ENCODE data around the gene CLDN3.
"Not testable (repeated sequence)": the region's sequence is repeated elsewhere in the genome, so short reads cannot be mapped to it uniquely, and the experiment has no call there.

The CLDN3 gene, protein sequence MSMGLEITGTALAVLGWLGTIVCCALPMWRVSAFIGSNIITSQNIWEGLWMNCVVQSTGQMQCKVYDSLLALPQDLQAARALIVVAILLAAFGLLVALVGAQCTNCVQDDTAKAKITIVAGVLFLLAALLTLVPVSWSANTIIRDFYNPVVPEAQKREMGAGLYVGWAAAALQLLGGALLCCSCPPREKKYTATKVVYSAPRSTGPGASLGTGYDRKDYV

DNA sequence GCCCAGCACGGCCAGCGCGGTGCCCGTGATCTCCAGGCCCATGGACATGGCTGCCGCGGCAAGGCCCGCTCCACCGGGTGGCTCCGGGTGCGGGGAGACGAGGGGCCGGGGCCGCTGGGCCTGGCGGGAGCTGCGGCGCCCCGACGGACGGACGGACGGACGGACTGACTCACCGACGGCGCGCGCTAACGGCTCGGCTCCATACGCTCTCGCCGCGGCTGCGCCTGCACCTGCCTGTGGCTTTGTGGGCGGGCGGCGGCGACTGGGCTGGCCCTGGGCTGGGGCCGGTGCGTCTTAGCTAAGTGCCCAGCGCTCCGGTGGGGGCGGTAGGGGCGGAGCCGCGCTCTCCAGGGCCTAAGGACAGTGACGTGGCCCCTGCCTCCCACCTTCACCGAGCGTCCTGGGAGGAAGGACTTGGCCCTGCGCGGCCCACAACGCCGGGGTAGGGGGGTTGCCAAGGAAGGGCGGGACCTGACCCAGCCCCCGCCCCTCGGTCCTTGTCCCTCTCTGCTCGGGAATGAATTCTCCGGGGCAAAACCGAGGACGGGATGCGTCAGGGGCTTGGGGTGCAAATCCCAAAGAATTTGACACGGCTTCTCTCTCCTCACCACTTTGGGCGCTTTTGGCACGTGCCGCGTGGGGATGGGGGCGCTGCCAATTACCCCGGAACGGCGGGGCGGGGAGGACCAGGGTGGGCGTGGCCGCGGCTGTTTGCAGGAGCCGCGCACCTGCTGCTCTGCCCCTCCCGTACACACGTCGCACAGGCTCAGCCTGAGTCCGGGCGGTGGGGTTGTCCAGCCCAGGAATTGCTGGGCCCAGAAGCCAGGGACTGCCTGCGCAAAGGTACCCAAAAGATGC lies at the start of gene CLDN3:
TSS of gene CLDN3 (minus strand) at position 269 of the 858 bp plus-strand sequence. CDS start at position 48, 221 bp downstream.
- peak in 1 of 2 donors; percentile 4 for DNase-seq (ENCODE audit: low read depth in 1 of 2, low spot score in 1 of 2)

DNA sequence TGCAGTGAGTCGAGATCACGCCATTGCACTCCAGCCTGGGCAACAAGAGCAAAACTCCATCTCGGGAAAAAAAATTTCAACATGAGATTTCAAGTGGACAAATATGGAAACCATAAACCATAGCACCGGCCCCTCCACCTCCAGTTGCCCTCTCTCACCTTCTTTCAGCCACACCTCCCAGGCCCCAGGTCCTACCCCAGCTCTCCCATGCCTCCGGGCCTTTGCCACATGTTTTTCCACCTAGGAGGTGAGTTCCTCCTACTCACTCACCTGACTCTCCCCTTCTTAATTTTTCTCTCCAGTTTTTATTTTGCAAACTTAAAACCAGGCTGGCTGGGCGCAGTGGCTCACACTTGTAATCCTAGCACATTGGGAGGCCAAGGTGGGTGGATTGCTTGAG lies 47.1 kb upstream of the CLDN3 start:
- no peak for DNase-seq (ENCODE audit: low read depth in 1 of 2, low spot score in 1 of 2)

DNA sequence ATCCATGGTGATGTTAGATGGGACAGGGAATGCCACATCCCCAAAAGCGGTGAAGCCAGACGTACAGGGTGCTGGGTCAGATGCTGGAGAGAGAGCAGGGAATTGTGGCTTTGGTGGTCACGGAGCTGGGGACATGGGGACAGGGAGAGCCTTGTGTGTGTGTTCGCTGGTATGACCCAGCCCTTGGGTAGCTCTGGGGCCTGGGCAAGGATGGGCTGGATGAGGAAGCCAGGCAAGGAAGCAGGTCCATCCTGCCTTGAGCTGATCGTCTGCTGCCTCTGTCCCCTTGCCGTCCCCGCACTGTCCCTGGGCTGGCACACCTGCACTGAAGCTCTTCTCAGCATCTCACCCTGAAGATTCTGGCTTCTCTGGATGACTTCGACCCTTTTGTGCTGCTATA lies 45.4 kb upstream of the CLDN3 start:
- DNase-seq (ENCODE audit: low read depth in 1 of 2, low spot score in 1 of 2) = no peak

DNA sequence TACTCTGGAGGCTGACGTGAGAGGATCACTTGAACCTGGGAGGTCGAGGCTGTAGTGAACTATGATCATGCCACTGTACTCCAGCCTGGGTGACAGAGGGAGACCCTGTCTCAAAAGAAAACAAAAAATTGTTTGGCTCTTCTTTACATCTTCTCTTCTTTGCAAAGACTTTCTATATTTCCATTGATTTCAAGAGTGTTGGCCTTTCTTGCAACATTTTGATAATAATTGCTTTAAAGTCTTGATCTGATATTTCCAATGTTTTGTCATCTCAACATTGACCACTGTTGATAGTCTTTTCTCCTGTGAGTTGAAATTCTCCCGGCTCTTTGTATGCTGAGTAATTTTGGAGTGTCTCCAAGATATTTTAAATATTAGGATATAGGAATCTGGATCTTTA lies 42.9 kb upstream of the CLDN3 start:
- no peak for DNase-seq (ENCODE audit: low read depth in 1 of 2, low spot score in 1 of 2)

DNA sequence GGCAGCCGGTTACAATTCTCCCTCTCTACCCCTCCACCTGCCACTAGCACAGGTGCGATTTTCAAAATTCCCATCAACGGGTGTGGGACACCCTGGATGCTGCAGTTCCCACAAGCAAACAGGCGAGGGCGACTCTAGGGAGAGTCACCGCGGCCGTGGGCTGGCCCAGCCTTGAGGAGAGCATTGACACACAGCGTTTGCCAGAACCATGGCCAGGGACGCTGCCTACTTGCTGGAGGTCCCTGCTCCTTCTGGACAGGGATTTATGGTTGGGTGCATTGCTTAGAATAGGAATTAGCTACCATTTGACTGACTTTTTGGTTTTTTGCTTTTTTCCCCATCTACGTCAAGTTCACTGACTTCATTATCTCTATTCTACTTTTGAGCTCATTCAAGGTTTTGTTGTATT lies 41.7 kb upstream of the CLDN3 start:
- DNase-seq (ENCODE audit: low read depth in 1 of 2, low spot score in 1 of 2) = peak; percentile 30 to 36

DNA sequence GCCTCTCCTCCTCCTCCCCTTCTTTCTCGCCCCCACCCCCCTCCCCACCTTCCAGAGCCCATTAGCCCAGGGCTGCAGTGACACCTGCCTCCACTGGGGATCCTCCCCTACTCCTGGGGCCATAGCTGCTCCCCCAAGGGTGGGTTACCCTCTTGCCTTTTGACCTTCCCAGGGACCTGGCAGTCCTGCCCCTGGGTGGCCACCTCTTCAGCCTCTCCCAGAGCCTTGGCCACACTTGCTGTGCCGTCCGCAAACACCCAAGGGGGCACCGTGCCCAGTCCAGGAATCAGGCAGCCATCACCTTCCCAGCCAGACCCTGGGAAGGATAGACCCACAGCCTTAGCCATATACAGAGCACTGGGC lies 40.9 kb upstream of the CLDN3 start:
- no peak for DNase-seq (ENCODE audit: low read depth in 1 of 2, low spot score in 1 of 2)

DNA sequence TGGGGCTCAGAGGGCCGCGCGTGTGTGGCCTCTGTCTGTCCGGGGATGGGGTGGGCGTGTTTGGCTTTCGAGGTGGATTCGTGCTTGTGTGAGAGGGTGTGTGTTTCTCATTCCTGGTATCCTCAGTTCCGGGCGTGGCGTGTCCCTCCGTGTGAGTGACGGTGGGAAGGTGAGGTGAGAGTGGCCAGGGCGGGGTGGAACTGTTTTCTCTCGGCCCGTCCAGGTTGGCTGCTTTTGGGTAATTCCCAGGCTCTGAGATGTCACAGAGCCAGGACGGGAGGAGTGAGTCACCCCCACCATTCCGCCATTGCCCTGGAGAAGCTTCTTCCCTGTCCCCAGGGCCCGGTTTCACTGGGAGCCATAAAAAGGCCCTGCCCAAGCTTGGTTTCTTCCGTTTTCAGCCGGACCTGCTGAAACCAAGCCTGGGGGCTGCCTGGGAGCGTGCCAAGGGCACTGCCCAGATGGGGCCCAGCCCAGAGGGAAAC lies 39.4 kb upstream of the CLDN3 start:
- DNase-seq (ENCODE audit: low read depth in 1 of 2, low spot score in 1 of 2) = no peak

DNA sequence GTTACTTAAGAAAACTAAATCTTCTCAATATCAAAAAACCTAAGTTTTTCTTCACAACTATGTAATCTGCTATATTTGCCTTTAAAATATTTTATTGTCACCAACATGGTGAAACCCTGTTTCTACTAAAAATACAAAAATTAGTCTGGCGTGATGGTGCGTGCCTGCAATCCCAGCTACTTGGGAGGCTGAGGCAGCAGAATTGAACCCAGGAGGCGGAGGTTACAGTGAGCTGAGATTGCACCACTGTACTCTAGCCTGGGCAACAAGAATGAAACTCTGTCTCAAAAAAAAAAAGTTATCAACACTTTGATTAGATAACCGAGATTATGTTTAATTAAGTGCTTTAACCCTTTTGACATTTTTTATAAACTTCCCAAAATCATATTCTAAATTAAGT lies 32.4 kb upstream of the CLDN3 start:
- DNase-seq (ENCODE audit: low read depth in 1 of 2, low spot score in 1 of 2) = no peak

DNA sequence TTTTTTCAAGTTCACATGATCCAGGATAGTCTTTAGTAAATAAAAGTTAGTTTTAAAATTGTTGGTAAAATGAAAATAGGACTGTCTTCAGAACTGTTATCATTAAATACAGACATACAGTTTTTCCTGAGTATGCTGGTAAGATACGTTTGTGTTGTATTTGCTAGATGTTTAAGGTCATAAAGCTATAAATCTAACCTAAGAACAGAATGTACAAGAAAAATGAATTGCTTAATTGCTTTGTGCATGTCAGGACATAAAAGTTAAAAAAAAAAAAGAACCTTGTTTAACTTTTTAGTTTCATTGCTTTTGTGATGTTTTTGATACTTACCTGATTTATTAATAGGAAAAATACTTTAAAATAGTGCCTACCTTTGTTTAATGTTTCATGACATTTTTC lies 31.5 kb upstream of the CLDN3 start:
- DNase-seq (ENCODE audit: low read depth in 1 of 2, low spot score in 1 of 2) = no peak

DNA sequence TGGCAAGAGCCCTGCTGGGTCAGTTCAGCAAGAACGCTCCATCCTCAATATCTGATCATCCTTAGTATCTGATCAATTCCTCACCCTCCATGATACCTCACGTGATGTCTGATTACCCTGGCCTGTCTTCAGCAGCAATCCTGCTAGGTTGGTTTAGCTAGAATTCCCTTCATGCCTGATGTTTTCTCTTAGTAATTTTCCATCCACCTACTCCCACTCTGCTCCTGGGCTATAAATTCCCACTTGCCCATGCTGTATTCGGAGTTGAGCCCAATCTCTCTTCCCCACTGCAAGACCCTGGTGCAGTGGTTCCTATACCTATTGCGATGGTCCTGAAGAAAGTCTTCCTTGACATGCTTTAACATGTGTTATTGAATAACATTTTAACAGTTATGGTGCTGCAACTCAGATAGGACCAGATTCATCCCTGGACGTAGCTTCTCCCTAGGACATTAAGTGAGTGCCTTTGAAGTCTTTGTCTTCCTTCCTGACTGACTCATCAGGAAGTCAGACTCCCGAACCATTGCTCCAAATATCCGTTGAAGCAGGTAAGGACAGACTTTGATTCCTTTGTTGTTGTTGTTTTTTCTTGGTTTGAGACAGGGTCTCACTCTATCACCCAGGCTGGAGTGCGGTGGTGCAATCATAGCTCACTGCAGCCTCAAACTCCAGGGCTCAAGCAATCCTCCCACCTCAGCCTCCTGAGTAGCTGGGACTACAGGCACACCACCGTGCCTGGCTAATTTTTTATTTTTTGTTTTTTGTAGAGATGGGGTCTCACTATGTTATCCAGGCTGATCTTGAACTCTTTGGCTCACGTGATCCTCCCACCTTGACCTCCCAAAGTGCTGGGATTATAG lies 29.4 kb upstream of the CLDN3 start:
- no peak for DNase-seq (ENCODE audit: low read depth in 1 of 2, low spot score in 1 of 2)

DNA sequence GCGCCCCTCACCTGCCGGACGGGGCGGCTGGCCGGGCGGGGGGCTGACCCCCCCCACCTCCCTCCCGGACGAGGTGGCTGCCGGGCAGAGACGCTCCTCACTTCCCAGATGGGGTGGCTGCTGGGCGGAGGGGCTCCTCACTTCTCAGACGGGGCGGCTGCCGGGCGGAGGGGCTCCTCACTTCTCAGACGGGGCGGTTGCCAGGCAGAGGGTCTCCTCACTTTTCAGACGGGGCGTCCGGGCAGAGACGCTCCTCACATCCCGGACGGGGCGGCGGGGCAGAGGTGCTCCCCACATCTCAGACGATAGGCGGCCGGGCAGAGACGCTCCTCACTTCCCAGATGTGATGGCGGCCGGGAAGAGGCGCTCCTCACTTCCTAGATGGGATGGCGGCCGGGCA lies 27.1 kb upstream of the CLDN3 start:
- not testable (repeated sequence) for DNase-seq (ENCODE audit: low read depth in 1 of 2, low spot score in 1 of 2)

DNA sequence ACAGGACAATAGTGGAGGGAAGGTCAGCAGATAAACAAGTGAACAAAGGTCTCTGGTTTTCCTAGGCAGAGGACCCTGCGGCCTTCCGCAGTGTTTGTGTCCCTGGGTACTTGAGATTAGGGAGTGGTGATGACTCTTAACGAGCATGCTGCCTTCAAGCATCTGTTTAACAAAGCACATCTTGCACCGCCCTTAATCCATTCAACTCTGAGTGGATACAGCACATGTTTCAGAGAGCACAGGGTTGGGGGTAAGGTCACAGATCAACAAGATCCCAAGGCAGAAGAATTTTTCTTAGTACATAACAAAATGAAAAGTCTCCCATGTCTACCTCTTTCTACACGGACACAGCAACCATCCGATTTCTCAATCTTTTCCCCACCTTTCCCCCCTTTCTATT lies 26.6 kb upstream of the CLDN3 start:
- not testable (repeated sequence) for DNase-seq (ENCODE audit: low read depth in 1 of 2, low spot score in 1 of 2)

DNA sequence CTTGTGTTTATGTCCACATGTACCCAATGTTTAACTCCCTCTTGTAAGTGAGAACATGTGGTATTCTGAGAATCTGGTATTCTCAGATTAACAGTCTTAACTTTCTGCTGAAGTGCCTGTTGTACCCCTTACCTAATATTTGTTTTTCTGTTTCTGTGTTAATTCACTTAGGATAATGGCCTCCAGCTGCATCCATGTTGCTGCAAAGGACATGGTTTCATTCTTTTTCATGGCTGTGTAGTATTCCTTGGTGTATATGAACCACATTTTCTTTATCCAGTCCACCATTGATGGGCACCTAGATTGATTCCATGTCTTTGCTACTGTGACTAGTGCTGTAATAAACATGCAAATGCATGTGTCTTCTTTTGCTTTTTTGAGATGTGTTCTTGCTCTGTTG lies 25.1 kb upstream of the CLDN3 start:
- DNase-seq (ENCODE audit: low read depth in 1 of 2, low spot score in 1 of 2) = not testable (repeated sequence)

DNA sequence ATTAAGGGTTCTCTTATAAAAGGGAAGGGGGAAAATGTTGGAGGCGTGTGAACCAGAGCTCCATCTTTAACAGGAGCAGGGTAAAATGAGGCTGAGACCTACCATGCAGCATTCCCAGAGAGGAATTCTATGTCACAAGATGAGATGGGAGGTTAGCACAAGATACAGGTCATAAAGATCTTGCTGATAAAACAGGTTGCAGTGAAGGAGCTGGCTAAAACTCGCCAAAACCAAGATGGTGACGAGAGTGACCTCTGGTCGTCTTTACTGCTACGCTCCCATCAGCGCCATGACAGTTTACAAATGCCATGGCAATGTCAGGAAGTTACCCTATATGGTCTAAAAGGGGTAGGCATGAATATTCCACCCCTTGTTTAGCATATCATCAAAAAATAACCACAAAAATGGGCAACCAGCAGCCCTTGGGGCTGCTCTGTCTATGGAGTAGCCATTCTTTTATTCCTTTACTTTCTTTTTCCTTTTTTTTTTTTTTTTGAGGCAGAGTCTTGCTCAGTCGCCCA lies 21.2 kb upstream of the CLDN3 start:
- DNase-seq (ENCODE audit: low read depth in 1 of 2, low spot score in 1 of 2) = not testable (repeated sequence)

DNA sequence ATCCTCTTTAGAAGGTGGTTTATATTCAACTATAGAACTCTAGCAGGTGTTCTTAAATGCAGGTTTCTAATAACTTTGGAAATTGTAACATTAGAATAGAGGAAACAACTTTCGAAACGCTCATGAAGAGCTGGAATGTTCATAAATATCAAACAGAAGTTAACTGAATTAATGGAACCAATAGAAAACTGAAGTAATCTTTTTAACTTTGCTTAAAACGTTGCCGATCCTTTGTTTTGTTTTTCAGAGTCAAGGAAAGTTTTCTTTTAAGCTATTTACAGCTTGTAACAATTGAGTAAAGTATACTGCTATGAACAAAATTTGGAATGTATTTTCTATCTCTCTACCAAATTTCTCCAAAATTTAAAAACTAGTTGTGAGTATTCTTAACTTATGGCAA lies 19.0 kb upstream of the CLDN3 start:
- DNase-seq (ENCODE audit: low read depth in 1 of 2, low spot score in 1 of 2) = no peak

DNA sequence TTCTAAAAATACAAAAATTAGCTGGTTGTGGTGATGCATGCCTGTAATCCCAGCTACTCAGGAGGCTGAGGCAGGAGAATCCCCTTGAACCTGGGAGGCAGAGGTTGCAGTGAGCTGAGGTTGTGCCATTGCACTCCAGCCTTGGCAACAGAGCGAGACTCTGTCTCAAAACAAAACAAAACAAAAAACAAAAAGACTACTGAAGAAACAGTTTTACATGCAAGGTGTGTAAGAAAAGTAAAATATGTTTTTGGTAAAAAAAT lies 17.6 kb upstream of the CLDN3 start:
- not testable (repeated sequence) for DNase-seq (ENCODE audit: low read depth in 1 of 2, low spot score in 1 of 2)

DNA sequence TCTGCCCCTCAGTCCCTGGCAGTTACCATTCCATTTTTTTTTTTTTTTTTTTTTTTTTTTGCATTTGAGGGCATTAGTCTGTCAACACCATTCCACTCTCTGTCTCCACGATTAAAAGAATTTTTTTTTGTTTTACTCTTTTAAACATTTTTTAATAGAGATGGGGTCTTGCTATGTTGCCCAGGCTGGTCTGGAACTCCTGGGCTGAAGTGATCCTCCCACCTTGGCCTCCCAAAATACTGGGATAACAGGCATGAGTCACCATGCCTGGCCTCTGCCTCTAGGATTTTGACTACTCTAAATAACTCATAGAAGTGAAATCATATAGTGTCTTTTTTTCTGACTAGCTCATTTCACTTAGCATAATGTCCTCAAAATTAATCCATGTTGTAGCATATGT lies 16.5 kb upstream of the CLDN3 start:
- DNase-seq (ENCODE audit: low read depth in 1 of 2, low spot score in 1 of 2) = no peak

DNA sequence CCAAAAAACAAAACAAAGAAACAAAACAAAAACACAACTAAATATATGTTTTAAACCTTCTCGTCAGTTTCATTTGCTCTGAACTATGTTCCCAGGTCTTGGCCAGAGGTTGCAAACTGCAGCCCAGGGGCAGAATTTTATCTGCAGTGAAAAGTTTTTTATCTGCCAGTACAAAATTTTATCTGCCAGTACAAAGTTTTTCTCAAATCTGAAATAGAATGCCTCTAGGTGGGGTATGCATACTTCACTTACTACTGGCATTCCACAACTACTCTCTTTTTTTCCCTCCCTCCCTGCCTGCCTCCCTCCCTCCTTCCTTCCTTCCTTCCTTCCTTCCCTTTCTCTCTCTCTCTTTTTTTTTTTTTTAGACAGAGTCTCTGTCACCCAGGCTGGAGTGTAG lies 9.4 kb upstream of the CLDN3 start:
- DNase-seq (ENCODE audit: low read depth in 1 of 2, low spot score in 1 of 2) = no peak

DNA sequence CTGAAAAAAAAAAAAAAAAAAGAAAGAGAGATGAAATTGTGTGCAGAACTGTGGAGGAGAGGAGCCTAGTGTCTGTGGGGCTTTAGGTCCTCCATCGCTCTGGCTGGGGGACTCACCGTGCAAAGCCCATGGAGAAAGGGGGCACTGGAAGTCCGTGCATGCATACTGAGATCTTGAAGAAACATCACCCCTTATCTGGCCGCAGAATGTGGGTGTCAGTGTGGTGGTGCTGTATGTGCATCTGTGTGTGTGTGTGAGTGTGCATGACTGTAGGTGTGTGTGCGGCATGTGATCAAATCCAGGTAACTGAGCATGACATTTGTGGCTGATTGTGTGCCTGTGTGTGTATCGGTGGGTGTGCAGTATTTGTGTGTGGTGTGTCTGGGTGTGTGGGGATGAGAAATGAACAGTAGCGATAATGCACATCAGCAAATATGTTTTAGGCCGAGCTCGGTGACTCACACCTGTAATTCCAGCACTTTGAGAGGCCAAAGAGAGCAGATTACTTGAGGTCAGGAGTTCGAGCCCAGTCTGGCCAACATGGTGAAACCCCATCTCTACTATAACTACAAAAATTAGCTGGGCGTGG lies 8.8 kb upstream of the CLDN3 start:
- no peak for DNase-seq (ENCODE audit: low read depth in 1 of 2, low spot score in 1 of 2)

DNA sequence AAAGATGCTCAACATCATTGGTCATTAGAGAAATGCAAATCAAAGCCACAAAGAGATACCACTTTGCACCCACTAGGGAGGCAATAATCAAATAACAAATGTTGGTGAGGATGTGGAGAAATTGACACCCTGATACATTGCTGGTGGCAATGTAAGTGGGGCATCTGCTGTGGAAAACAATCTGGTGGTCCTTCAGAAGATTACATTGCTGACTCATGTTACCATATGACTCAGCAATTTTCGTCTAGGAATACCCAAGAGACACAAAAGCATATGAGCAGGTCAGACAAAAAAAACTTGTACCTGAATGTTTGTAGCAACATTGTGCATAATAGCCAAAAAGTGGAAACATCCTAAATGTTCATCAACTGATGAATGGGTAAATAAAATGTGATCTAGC lies 4.9 kb upstream of the CLDN3 start:
- no peak for DNase-seq (ENCODE audit: low read depth in 1 of 2, low spot score in 1 of 2)
